HepG2 (cell line): ENCODE data around the gene TMPRSS11F. TPM values are rescaled to one million over a fixed set of nuclear protein-coding genes. Genes with fewer than 3 reads are reported as not detected.

Experiments used
- ATAC-seq: fragments of 200-7000 bp; cut with Tn5 transposase; 3 replicates; pipeline ENCODE4 v1.9.1; 2020; ENCODE audit warnings: mild to moderate bottlenecking, moderate library complexity
- BruUV-seq: library from RNA; stranded (reverse); fragments of 400-500 nt; replicated peaks from 2 replicates; lab custom pipeline; 2021; lab: Mats Ljungman, UMichigan
- CTCF ChIA-PET: fragments of 300-600 bp; formaldehyde crosslinking; extraction: SDS; loops from one replicate; lab custom pipeline; 2021; ENCODE audit warnings: low total read pairs, inconsistent platforms, low intra/inter-chr PET ratio; lab: Yijun Ruan, JAX
- POLR2A ChIA-PET: fragments of 350-600 bp; sonication (Branson Sonifier 250); formaldehyde crosslinking; loops from one replicate; lab custom pipeline; 2020; ENCODE audit warnings: antibody characterized with exemption, inconsistent platforms; lab: Yijun Ruan, JAX
- DNase-seq: peaks from one replicate; pipeline ENCODE4 v3.0.0-alpha.2; 2015; ENCODE audit warnings: low spot score
- FAIRE-seq: peaks from 3 replicates; lab custom pipeline; 2011; peaks lifted over from hg19 to GRCh38; lab: Jason Lieb, UNC
- H2AFZ ChIP-seq: one replicate; pipeline ENCODE4 v1.6.1; 2011; ENCODE audit warnings: low read length, inconsistent platforms
- H3K27ac ChIP-seq: fragments of 300-600 bp; 3 replicates; pipeline ENCODE4 v1.8.0; 2011; ENCODE audit warnings: mixed run types, mild to moderate bottlenecking, mixed read lengths, low read length, inconsistent platforms; ENCODE audit not compliant: insufficient read depth; ENCODE audit errors: extremely low read length
- H3K27me3 ChIP-seq, 2 experiments: fragments of 200-600 bp in 1 of 2; 2 replicates in 1 of 2; 3 replicates in 1 of 2; pipeline versions ENCODE4 v1.6.0 to v1.8.0; 2011; ENCODE audit warnings: low read length in 2 of 2, mild to moderate bottlenecking in 2 of 2, moderate library complexity in 2 of 2, inconsistent platforms in 1 of 2; ENCODE audit not compliant: insufficient read depth in 2 of 2, control insufficient read depth in 1 of 2
- H3K36me3 ChIP-seq, 2 experiments: fragments of 200-600 bp in 1 of 2; replicated peaks in 1 of 2; 2 replicates in 1 of 2; 3 replicates in 1 of 2; pipeline versions ENCODE4 v1.5.1 to v1.8.0; 2011; ENCODE audit warnings: low read length in 2 of 2, inconsistent platforms in 1 of 2; ENCODE audit not compliant: insufficient read depth in 2 of 2, control insufficient read depth in 1 of 2
- H3K4me1 ChIP-seq: 2 replicates; pipeline ENCODE4 v1.5.1; 2012; ENCODE audit warnings: low read length, inconsistent platforms; ENCODE audit not compliant: insufficient read depth
- H3K4me2 ChIP-seq: 2 replicates; pipeline ENCODE4 v1.6.0; 2011; ENCODE audit warnings: low read depth, low read length, inconsistent platforms
- H3K4me3 ChIP-seq, 3 experiments: fragments of 200-600 bp in 1 of 3; sonication (generic), shearing (Covaris generic) in 1 of 3; replicated peaks in 1 of 3; 2 replicates each; pipeline ENCODE4 v1.5.1; 2011 to 2016; ENCODE audit warnings: low read length in 3 of 3, inconsistent platforms in 2 of 3, low read depth in 2 of 3, mild to moderate bottlenecking in 2 of 3, control low read depth in 1 of 3, mixed read lengths in 1 of 3; ENCODE audit not compliant: insufficient read depth in 1 of 3
- H3K79me2 ChIP-seq: one replicate; pipeline ENCODE4 v1.6.1; 2011; ENCODE audit warnings: low read length, inconsistent platforms; ENCODE audit not compliant: insufficient read depth
- H3K9ac ChIP-seq: 2 replicates; pipeline ENCODE4 v1.6.0; 2011; ENCODE audit warnings: mild to moderate bottlenecking, low read depth, low read length, inconsistent platforms; ENCODE audit not compliant: insufficient read depth
- H3K9me3 ChIP-seq: 2 replicates; pipeline ENCODE4 v1.5.1; 2012; ENCODE audit warnings: mild to moderate bottlenecking, low read length
- H4K20me1 ChIP-seq: 2 replicates; pipeline ENCODE4 v1.6.0; 2011; ENCODE audit warnings: inconsistent platforms, mild to moderate bottlenecking, low read length, moderate library complexity; ENCODE audit not compliant: insufficient read depth
- ADNP ChIP-seq: sonication (generic); formaldehyde crosslinking; IDR thresholded peaks from 2 replicates; pipeline ENCODE4 v1.4.0; 2020; ENCODE audit warnings: missing genetic modification reagents
- BHLHE40 ChIP-seq: IDR thresholded peaks from 2 replicates; pipeline ENCODE4 v1.6.1; 2011; ENCODE audit warnings: low read length, improper control_type of control experiment
- HMG20A ChIP-seq: IDR thresholded peaks from 2 replicates; pipeline ENCODE4 v1.6.1; 2016; ENCODE audit warnings: borderline replicate concordance
- HMG20B ChIP-seq: conservative IDR thresholded peaks from 2 replicates; pipeline ENCODE4 v1.6.1; 2016; ENCODE audit warnings: missing genetic modification reagents, missing compliant biosample characterization
- KDM4B ChIP-seq: sonication (generic); formaldehyde crosslinking; IDR thresholded peaks from 2 replicates; pipeline ENCODE4 v1.4.0; 2020; ENCODE audit warnings: missing genetic modification reagents
- MAF1 ChIP-seq: sonication (generic); formaldehyde crosslinking; IDR thresholded peaks from 2 replicates; pipeline ENCODE4 v1.5.0; 2020; ENCODE audit warnings: missing genetic modification reagents, borderline replicate concordance
- ONECUT2 ChIP-seq: sonication (generic); formaldehyde crosslinking; IDR thresholded peaks from 2 replicates; pipeline ENCODE4 v1.4.0; 2020; ENCODE audit warnings: missing genetic modification reagents
- POGZ ChIP-seq: sonication (generic); formaldehyde crosslinking; IDR thresholded peaks from 2 replicates; pipeline ENCODE4 v1.4.0; 2020; ENCODE audit warnings: mild to moderate bottlenecking, missing genetic modification reagents
- TGIF2 ChIP-seq: IDR thresholded peaks from 2 replicates; pipeline ENCODE4 v1.6.1; 2016; ENCODE audit warnings: control low read depth, missing compliant biosample characterization
- ZFP1 ChIP-seq: IDR thresholded peaks from 2 replicates; pipeline ENCODE4 v1.6.1; 2016
- ZFP36L1 ChIP-seq: sonication (generic); formaldehyde crosslinking; IDR thresholded peaks from 2 replicates; pipeline ENCODE4 v1.8.0; 2022; ENCODE audit warnings: mild to moderate bottlenecking, missing genetic modification reagents, moderate library complexity
- ZNF775 ChIP-seq: sonication (generic); formaldehyde crosslinking; IDR thresholded peaks from 2 replicates; pipeline ENCODE4 v1.4.0; 2020; ENCODE audit warnings: missing genetic modification reagents, mild to moderate bottlenecking, moderate library complexity, borderline replicate concordance
- ZNF790 ChIP-seq: sonication (generic); formaldehyde crosslinking; IDR thresholded peaks from 2 replicates; pipeline ENCODE4 v1.8.0; 2022; ENCODE audit warnings: missing genetic modification reagents, mild to moderate bottlenecking, borderline replicate concordance
- ZSCAN21 ChIP-seq: sonication (generic); formaldehyde crosslinking; IDR thresholded peaks from 2 replicates; pipeline ENCODE4 v1.8.0; 2022; ENCODE audit warnings: mild to moderate bottlenecking, missing genetic modification reagents, moderate library complexity, borderline replicate concordance
- WGBS: methylation state at CpG from one replicate; pipeline ENCODE4 v1.1.6; 2017; ENCODE audit warnings: low lambda C conversion rate; 5-methylcytosine and 5-hydroxymethylcytosine counted together
- in situ Hi-C: cut with HindIII; loops from 2 replicates; pipeline ENCODE4 v1.10.0; 2017; ENCODE audit warnings: low pct_unique_long_range_greater_than_20kb; ENCODE audit not compliant: extremely low pct_ligation_motif_present
- intact Hi-C: fragments of 100-400 bp; cut with micrococcal nuclease; formaldehyde crosslinking; loops from one replicate; pipeline ENCODE4 v1.10.0; 2022; ENCODE audit not compliant: unreplicated experiment
- polyA plus RNA-seq, 8 experiments: library from polyadenylated mRNA; depleted of rRNA in 3 of 8; stranded (reverse) in 7 of 8; unstranded in 1 of 8; fragments of >200 nt; fragmentation: Illumina TruSeq in 4 of 8; extraction: Trizol in 4 of 8; gene quantifications; 2 replicates each; pipeline versions ENCODE4 v1.2.1 to v1.2.3, GENCODE V29; 2011 to 2016; ENCODE audit warnings: low read depth in 4 of 8, missing spikeins in 1 of 8, mixed read lengths in 1 of 8; ENCODE audit not compliant: insufficient read depth in 1 of 8
- total RNA-seq, 5 experiments: library from RNA; depleted of rRNA; stranded (reverse); fragments of >200 nt; fragmentation: Illumina TruSeq; extraction: Trizol; gene quantifications; 2 replicates each; pipeline ENCODE4 v1.2.3, GENCODE V29; 2016; ENCODE audit warnings: low read depth in 1 of 5
- TF ChIP-seq, protein P1 (sequence below): sonication (generic); formaldehyde crosslinking; IDR thresholded peaks from 2 replicates; pipeline ENCODE4 v1.5.0; 2020; ENCODE audit warnings: mild to moderate bottlenecking, missing genetic modification reagents, borderline replicate concordance
- TF ChIP-seq, protein P2 (sequence below): IDR thresholded peaks from 2 replicates; pipeline ENCODE4 v1.6.1; 2012; ENCODE audit warnings: low read length, improper control_type of control experiment

Gene TMPRSS11F
- total and polyA plus RNA-seq, 2 of the 13 experiments (the other 11 are each of a cell fraction or from before 2014, with no cell fraction given), result not detected

DNA sequence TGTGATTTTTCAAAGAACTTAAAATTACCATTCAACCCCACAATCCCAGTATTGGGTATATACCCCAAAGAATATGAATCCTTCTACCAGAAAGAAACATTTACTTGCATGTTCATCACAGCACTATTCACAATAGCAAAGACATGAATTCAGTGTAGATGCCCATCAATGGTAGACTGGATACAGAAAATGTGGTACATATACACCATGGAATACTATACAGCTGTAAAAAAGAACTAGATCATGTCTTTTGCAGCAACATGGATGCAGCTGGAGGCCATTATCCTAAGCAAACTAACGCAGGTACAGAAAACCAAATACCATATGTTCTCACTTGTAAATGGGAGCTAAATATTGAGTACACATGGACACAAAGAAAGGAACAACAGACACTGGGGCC lies 34.1 kb upstream of the TMPRSS11F start:
- ATAC-seq (no peak), DNase-seq (no peak), FAIRE-seq (no peak)
- no peaks in the 10 kb centered on the region for H3K4me1 ChIP-seq
- H3K36me3 ChIP-seq, result no peaks in the 10 kb centered on the region
- H3K79me2 ChIP-seq, result no peaks in the 10 kb centered on the region
- H3K27ac ChIP-seq, result no peak overlapping the region
- in situ Hi-C loops (loop anchor here (25.0 kb wide), 1 partner anchor 626 kb away; the partner anchor contains the start of gene CENPC), intact Hi-C loops (no loop called here)
- no peaks in the 10 kb centered on the region for H4K20me1 ChIP-seq
- no peak overlapping the region for H3K4me3 ChIP-seq
- H3K9ac ChIP-seq, result no peak overlapping the region
- 0% methylated on average over 1 of the region's 1 CpG for WGBS
- ChIA-PET CTCF (no interaction called here), POLR2A (no interaction called here)
- BruUV-seq, result no TSS peak
- no peaks in the 10 kb centered on the region for H3K27me3 ChIP-seq
- no peak overlapping the region for H3K4me2 ChIP-seq
- TF ChIP-seq, protein P1, sequence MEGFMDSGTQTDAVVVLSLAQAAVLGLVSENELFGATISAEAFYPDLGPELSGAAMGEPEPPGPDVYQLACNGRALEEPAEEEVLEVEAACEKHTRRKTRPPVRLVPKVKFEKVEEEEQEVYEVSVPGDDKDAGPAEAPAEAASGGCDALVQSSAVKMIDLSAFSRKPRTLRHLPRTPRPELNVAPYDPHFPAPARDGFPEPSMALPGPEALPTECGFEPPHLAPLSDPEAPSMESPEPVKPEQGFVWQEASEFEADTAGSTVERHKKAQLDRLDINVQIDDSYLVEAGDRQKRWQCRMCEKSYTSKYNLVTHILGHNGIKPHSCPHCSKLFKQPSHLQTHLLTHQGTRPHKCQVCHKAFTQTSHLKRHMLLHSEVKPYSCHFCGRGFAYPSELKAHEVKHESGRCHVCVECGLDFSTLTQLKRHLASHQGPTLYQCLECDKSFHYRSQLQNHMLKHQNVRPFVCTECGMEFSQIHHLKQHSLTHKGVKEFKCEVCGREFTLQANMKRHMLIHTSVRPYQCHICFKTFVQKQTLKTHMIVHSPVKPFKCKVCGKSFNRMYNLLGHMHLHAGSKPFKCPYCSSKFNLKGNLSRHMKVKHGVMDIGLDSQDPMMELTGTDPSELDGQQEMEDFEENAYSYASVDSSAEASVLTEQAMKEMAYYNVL (CRISPR knock-in tag), result no peak
- no peak for TF ChIP-seq ZSCAN21
- TF ChIP-seq ZNF775 (CRISPR knock-in tag), result no peak
- TF ChIP-seq ZFP36L1 (CRISPR knock-in tag), result no peak
- TF ChIP-seq, protein P2, sequence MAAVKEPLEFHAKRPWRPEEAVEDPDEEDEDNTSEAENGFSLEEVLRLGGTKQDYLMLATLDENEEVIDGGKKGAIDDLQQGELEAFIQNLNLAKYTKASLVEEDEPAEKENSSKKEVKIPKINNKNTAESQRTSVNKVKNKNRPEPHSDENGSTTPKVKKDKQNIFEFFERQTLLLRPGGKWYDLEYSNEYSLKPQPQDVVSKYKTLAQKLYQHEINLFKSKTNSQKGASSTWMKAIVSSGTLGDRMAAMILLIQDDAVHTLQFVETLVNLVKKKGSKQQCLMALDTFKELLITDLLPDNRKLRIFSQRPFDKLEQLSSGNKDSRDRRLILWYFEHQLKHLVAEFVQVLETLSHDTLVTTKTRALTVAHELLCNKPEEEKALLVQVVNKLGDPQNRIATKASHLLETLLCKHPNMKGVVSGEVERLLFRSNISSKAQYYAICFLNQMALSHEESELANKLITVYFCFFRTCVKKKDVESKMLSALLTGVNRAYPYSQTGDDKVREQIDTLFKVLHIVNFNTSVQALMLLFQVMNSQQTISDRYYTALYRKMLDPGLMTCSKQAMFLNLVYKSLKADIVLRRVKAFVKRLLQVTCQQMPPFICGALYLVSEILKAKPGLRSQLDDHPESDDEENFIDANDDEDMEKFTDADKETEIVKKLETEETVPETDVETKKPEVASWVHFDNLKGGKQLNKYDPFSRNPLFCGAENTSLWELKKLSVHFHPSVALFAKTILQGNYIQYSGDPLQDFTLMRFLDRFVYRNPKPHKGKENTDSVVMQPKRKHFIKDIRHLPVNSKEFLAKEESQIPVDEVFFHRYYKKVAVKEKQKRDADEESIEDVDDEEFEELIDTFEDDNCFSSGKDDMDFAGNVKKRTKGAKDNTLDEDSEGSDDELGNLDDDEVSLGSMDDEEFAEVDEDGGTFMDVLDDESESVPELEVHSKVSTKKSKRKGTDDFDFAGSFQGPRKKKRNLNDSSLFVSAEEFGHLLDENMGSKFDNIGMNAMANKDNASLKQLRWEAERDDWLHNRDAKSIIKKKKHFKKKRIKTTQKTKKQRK, result no peak
- TF ChIP-seq POGZ (CRISPR knock-in tag), result no peak
- no peak for TF ChIP-seq KDM4B (CRISPR knock-in tag)
- no peak for TF ChIP-seq HMG20B
- no peak for TF ChIP-seq ADNP
- no peak for TF ChIP-seq ZFP1
- no peak for TF ChIP-seq ONECUT2 (CRISPR knock-in tag)
- no peak for TF ChIP-seq MAF1 (CRISPR knock-in tag)
- TF ChIP-seq BHLHE40, result no peak
- TF ChIP-seq TGIF2 (CRISPR knock-in tag), result no peak
- TF ChIP-seq ZNF790, result no peak
- no peak for TF ChIP-seq HMG20A (CRISPR knock-in tag)
- H2AFZ ChIP-seq, result no peak overlapping the region
- H3K9me3 ChIP-seq, result no peaks in the 10 kb centered on the region
